Uterus (tissue), 4 donors: Measurements from ENCODE around the gene TMEM150A. TPM values are rescaled to one million over a fixed set of nuclear protein-coding genes. Genes with fewer than 3 reads are reported as not detected.

Source experiments
- DNase-seq, 2 donors: peaks; one replicate each; pipeline ENCODE4 v3.0.0-alpha.2; 2019 to 2020
- H3K27ac ChIP-seq, 2 donors: fragments of 200-600 bp; sonication (generic); 1 replicate in 1 of 2; 2 replicates in 1 of 2; pipeline ENCODE4 v1.5.1; 2016 to 2018
- H3K27me3 ChIP-seq, 2 donors: fragments of 200-600 bp; sonication (generic); one replicate each; pipeline ENCODE4 v1.5.1; 2018 to 2019; ENCODE audit warnings: control low read depth in 1 of 2
- H3K36me3 ChIP-seq, 2 donors: fragments of 200-600 bp; sonication (generic); one replicate each; pipeline ENCODE4 v1.5.1; 2019; ENCODE audit warnings: control low read depth in 1 of 2
- H3K4me1 ChIP-seq, 2 donors: fragments of 200-600 bp; sonication (generic); one replicate each; pipeline ENCODE4 v1.5.1; 2018 to 2019; ENCODE audit warnings: control low read depth in 1 of 2
- H3K4me3 ChIP-seq, 2 donors: fragments of 200-600 bp; sonication (generic); 1 replicate in 1 of 2; 2 replicates in 1 of 2; pipeline ENCODE4 v1.5.1; 2018 to 2019; ENCODE audit warnings: mild to moderate bottlenecking in 1 of 2
- H3K9me3 ChIP-seq, 2 donors: fragments of 200-600 bp; sonication (generic); one replicate each; pipeline ENCODE4 v1.5.1; 2019; ENCODE audit warnings: control low read depth in 1 of 2
- POLR2A ChIP-seq, 2 donors: fragments of 450-650 bp; IDR thresholded peaks; one replicate each; pipeline ENCODE4 v1.6.1; 2016; ENCODE audit warnings: antibody characterized with exemption in 2 of 2, mild to moderate bottlenecking in 1 of 2, moderate library complexity in 1 of 2
- intact Hi-C: fragments of 100-400 bp; cut with DNase I; formaldehyde crosslinking; loops from one replicate; pipeline ENCODE4 v1.15.1; 2023; ENCODE audit warnings: low total_unique reads
- total RNA-seq, 4 donors: library from RNA; depleted of rRNA in 3 of 4; stranded (reverse); fragments of >200 nt in 3 of 4; gene quantifications; one replicate each; pipeline versions ENCODE4 v1.1.0 to v1.2.4, GENCODE V29; 2014 to 2023
- TF ChIP-seq, protein P1 (sequence below), 4 experiments: fragments of 200-600 bp in 2 of 4; fragments of 450-650 bp in 2 of 4; sonication (generic) in 2 of 4; IDR thresholded peaks; one replicate each; pipeline ENCODE4 v1.5.1; 2016 to 2019; ENCODE audit warnings: antibody characterized with exemption in 4 of 4, mild to moderate bottlenecking in 2 of 4, moderate library complexity in 1 of 4
- donor health status: DM: yes; HTN: yes; CAD: no.

The TMEM150A gene
- total RNA-seq, 4 donors from 2014 or later, result 2.6 to 24.1 (median 7.8) TPM; not detected in 1

DNA sequence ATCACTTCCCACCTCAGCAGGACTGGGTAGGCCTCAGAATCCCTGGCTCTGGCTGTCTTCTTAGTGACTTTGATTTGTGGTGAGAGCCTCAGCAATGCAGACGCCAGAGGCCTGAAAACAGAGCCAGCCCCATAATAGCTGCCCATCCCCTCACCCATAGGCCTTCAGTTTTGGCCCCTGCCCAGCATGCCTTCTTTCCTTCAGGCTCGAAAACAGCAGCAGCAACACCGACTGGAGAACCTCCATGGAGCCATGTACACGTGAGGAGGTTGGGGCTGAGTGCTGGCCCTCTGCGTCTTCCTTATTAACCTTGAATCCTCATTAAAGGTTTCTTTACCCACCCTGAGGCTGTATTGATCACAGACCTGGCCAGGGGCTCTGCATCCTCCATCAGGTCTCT is 5.3 kb downstream of the TMEM150A start:
- H3K36me3 ChIP-seq, result no peaks in the 10 kb centered on the region
- H3K9me3 ChIP-seq, result no peaks in the 10 kb centered on the region
- TF ChIP-seq, protein P1, sequence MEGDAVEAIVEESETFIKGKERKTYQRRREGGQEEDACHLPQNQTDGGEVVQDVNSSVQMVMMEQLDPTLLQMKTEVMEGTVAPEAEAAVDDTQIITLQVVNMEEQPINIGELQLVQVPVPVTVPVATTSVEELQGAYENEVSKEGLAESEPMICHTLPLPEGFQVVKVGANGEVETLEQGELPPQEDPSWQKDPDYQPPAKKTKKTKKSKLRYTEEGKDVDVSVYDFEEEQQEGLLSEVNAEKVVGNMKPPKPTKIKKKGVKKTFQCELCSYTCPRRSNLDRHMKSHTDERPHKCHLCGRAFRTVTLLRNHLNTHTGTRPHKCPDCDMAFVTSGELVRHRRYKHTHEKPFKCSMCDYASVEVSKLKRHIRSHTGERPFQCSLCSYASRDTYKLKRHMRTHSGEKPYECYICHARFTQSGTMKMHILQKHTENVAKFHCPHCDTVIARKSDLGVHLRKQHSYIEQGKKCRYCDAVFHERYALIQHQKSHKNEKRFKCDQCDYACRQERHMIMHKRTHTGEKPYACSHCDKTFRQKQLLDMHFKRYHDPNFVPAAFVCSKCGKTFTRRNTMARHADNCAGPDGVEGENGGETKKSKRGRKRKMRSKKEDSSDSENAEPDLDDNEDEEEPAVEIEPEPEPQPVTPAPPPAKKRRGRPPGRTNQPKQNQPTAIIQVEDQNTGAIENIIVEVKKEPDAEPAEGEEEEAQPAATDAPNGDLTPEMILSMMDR (IDR thresholded peaks at IDR 0.05), result no peak
- TF ChIP-seq POLR2A (IDR thresholded peaks at IDR 0.05), result no peak
- intact Hi-C loops, result no loop called here
- H3K4me1 ChIP-seq, result peaks cover 3 to 10% of the 10 kb centered on the region in 2 donors
- H3K27ac ChIP-seq, result no peak overlapping the region
- H3K4me3 ChIP-seq, result no peak overlapping the region
- no peaks in the 10 kb centered on the region for H3K27me3 ChIP-seq
- no peak for DNase-seq

DNA sequence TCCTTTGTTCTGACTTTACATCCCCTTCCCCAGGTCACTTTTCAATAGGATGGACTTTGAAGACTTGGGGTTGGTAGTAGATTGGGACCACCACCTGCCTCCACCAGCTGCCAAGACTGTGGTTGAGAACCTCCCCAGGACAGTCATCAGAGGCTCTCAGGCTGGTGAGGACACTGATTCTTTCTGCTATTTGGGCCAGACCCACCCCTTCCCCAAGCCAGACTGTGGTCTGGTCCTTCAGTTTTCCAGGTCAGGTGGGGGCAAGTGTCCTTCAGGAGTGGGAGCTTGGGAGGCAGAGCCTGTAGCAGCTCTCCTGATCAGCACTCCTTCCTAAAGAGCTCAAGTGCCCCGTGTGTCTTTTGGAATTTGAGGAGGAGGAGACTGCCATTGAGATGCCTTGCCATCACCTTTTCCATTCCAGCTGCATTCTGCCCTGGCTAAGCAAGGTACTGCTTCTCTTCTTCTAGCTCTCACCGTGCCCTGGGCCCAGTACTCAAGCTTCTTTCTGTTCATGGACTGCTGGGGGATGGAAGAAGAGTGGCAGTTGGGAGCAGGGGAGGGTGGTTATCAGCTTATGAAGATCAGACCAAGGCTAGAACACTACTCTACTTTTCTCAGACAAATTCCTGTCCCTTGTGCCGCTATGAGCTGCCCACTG is 5.9 kb downstream of the TMEM150A start:
- no peaks in the 10 kb centered on the region for H3K27me3 ChIP-seq
- peak overlapping the region; percentile 86 to 92 for H3K27ac ChIP-seq
- H3K9me3 ChIP-seq, result no peaks in the 10 kb centered on the region
- H3K4me1 ChIP-seq, result peaks cover 3 to 12% of the 10 kb centered on the region in 2 donors
- intact Hi-C loops, result no loop called here
- no peaks in the 10 kb centered on the region for H3K36me3 ChIP-seq
- TF ChIP-seq, protein P1 (IDR thresholded peaks at IDR 0.05), result no peak
- H3K4me3 ChIP-seq, result peak overlapping the region; percentile 58 to 90
- DNase-seq, result no peak

DNA sequence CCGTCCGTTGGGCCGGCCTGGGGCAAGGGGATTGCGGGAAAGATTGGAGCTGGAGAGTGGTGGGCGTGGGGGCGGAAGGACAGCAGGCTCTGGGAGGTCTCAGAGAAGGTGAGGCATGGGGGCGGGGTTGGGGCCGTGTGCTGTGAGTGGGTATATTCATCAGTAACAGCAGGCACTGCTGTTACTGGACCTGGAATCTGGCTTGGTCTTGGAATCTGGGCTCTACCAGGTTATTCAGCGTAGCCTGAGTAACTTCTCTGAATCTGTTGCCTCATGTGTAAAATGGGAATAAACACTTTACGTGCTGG is 6.5 kb downstream of the TMEM150A start:
- Histone ChIP-seq H3K27me3 (no peaks in the 10 kb centered on the region), H3K4me3 (peak overlapping the region; percentile 58 to 90), H3K9me3 (no peaks in the 10 kb centered on the region), H3K4me1 (peaks cover 3 to 14% of the 10 kb centered on the region in 2 donors), H3K27ac (peak overlapping the region; percentile 86 to 92), H3K36me3 (no peaks in the 10 kb centered on the region)
- TF ChIP-seq, protein P1 (IDR thresholded peaks at IDR 0.05), result no peak
- no peak for TF ChIP-seq POLR2A (IDR thresholded peaks at IDR 0.05)
- intact Hi-C loops, result no loop called here
- DNase-seq, result no peak

DNA sequence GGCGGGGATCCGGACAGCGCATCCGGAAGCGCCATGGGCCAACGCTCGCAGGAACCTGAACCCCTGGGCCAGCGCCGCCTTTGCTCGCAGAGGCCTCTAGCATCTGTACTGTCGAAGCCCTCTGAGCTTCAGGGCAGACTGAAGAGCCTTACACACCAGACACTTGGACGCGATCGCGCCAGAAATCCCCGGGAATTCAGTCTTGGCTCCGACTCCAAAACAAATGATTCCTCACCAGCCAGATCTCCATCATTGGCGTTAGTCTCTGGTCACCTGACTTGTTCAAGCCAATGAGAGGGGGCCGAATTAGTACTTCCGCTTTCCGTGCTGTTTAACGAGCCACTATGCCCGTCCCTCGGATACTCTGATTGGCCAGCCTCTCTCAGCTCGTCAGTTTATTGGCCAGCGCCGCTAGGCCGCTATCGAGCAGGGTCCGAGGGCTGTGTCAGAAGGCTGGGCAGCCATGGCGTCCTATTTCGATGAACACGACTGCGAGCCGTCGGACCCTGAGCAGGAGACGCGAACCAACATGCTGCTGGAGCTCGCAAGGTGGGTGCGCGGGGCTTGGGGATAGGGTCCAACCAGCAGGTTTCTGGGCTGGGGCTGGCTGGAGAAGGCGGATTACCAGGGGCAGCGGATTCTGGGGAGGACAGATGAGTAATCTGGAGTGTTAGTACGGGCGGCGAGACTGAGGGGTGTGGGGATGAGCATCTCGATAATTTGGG is 7.0 kb downstream of the TMEM150A start, which contains the start of gene RNF181:
Gene RNF181 (plus strand): TSS at position 445 of the 725 bp plus-strand sequence. CDS start 19 bp downstream, at position 464.
- Histone ChIP-seq H3K27me3 (no peaks in the 10 kb centered on the region), H3K27ac (peak within 1 kb of the TSS; percentile 86 to 92), H3K4me1 (peaks cover 3 to 18% of the 10 kb centered on the region in 2 donors), H3K36me3 (no peaks in the 10 kb centered on the region), H3K9me3 (no peaks in the 10 kb centered on the region), H3K4me3 (peak within 1 kb of the TSS; percentile 58 to 90)
- DNase-seq, result peak; percentile 94 to 98
- intact Hi-C loops, result no loop called here
- peak; percentile 69 to 86 for TF ChIP-seq POLR2A (IDR thresholded peaks at IDR 0.05)
- TF ChIP-seq, protein P1 (IDR thresholded peaks at IDR 0.05), result no peak

DNA sequence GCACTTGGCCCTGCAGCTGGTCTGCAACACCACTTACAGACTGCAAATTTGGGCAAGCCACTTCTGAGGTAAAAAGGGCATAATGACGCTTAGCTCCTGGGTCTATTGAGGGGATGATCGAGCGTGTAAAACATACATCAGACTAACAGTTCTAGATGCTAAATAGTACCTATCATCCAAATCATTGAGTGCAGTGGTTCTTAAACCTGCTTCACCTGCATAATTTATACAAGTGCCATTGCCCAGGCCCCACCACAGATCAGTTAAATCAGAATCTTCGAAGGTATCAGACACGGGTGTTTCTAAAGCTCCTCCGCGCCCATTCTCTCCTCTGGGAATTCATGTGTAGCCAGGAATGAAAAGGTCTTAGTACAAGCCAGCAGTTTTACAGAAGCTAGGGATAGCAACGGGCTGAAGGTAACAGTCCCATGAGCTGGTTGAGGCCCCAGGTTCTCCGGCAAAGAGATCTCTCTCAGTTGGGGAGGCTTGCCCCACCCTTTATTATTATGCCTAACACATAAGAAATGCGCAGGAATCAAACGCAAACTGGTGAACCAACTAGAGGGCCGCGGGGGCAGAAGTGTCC is 7.7 kb downstream of the TMEM150A start:
- no peak for TF ChIP-seq POLR2A (IDR thresholded peaks at IDR 0.05)
- TF ChIP-seq, protein P1 (IDR thresholded peaks at IDR 0.05), result no peak
- no peak for DNase-seq
- H3K4me1 ChIP-seq, result peaks cover 3 to 18% of the 10 kb centered on the region in 2 donors
- no peaks in the 10 kb centered on the region for H3K9me3 ChIP-seq
- H3K27me3 ChIP-seq, result no peaks in the 10 kb centered on the region
- peak overlapping the region; percentile 58 to 90 for H3K4me3 ChIP-seq
- intact Hi-C loops, result no loop called here
- H3K27ac ChIP-seq, result peak overlapping the region; percentile 86 to 92
- H3K36me3 ChIP-seq, result no peaks in the 10 kb centered on the region
